ENCODE results near the gene ARHGAP29. TPM values are rescaled to one million over a fixed set of nuclear protein-coding genes. Genes with fewer than 3 reads are reported as not detected.

The ARHGAP29 gene
- total RNA-seq (2021), result 123 and 137 TPM in 2 replicates
- percentile 99 among the genes with signal in this experiment for Bru-seq, nascent RNA
- percentile 99 among the genes with signal in this experiment for BruChase-seq, experiment 1, labeled RNA remaining after a 2-hour chase
- percentile 98 among the genes with signal in this experiment for BruChase-seq, experiment 2, labeled RNA remaining after a 6-hour chase
- long read RNA-seq, full-length matches to known transcripts, result 27 of 146 reads
- long read RNA-seq, partial matches to known transcripts, result 12 of 146 reads
- long read RNA-seq, other reads (novel, unspliced or antisense), result 107 of 146 reads

- Histone ChIP-seq H3K4me1 (replicated peaks; ENCODE audit: insufficient read depth) (peaks cover 70% of the 10 kb centered on the region), H2AFZ (no peak within 1 kb of the TSS), H3K4me2 (peak within 1 kb of the TSS; percentile 87), H3K9me2 (ENCODE audit: insufficient read depth) (no peaks in the 10 kb centered on the region), H3K9me3 (ENCODE audit: insufficient read depth, low read depth) (no peaks in the 10 kb centered on the region), H3K27ac (peak within 1 kb of the TSS; percentile 85), H3F3A (ENCODE audit: insufficient read depth, low read depth) (peaks cover 67% of the 10 kb centered on the region), H3K27me3 (ENCODE audit: insufficient read depth, low read depth) (no peaks in the 10 kb centered on the region), H3K79me2 (ENCODE audit: low read depth) (peaks cover 97% of the 10 kb centered on the region), H3K4me3 (peak within 1 kb of the TSS; percentile 87), H3K36me3 (ENCODE audit: low read depth) (peaks cover 63% of the 10 kb centered on the region), H4K20me1 (ENCODE audit: insufficient read depth) (peaks cover 49% of the 10 kb centered on the region)
- intact Hi-C loops (cut with micrococcal nuclease; ENCODE audit: unreplicated experiment), result loop anchor here (1.0 to 10.0 kb wide), 7 partner anchors 9 to 567 kb away; partner anchors contain the start of gene ABCD3
- DNase-seq, result peak; percentile 88 to 91
- CTCF ChIA-PET, result interaction anchor here (0.5 to 1.7 kb wide), 4 partner anchors 9 to 247 kb away, joined by 3 to 6 read pairs (median 4); no protein-coding TSS in a partner anchor
- TF ChIP-seq CTCF (conservative IDR thresholded peaks at IDR 0.05) (no peak), EZH2 (IDR thresholded peaks at IDR 0.05; ENCODE audit: low read depth) (no peak)
- TSS peak; percentile 95 for BruUV-seq (replicated peaks)
- POLR2A ChIA-PET (ENCODE audit: unreplicated experiment), result interaction anchor here (0.6 to 1.4 kb wide), 22 partner anchors 10 to 1073 kb away, joined by 3 to 41 read pairs (median 4); no protein-coding TSS in a partner anchor
Measured at GRCh38 chr1:94237291-94238226, at the start of gene ARHGAP29. Gene ARHGAP29, minus strand, starts transcription at chr1:94237584. Its CDS starts 5,973 bp downstream, at chr1:94231611.

GRCh38 chr1:94286864-94287437 is 49.6 kb upstream of the ARHGAP29 start:
- Histone ChIP-seq H3K4me1 (replicated peaks; ENCODE audit: insufficient read depth) (peaks cover 23% of the 10 kb centered on the region), H2AFZ (no peak overlapping the region), H3K4me3 (no peak overlapping the region), H3K4me2 (no peak overlapping the region), H4K20me1 (ENCODE audit: insufficient read depth) (no peaks in the 10 kb centered on the region), H3K9me2 (ENCODE audit: insufficient read depth) (no peaks in the 10 kb centered on the region), H3K27me3 (ENCODE audit: insufficient read depth, low read depth) (no peaks in the 10 kb centered on the region), H3F3A (ENCODE audit: insufficient read depth, low read depth) (peaks cover 21% of the 10 kb centered on the region; the same call in 1 of the 2 replicates), H3K79me2 (ENCODE audit: low read depth) (no peaks in the 10 kb centered on the region), H3K27ac (no peak overlapping the region), H3K36me3 (ENCODE audit: low read depth) (no peaks in the 10 kb centered on the region), H3K9me3 (ENCODE audit: insufficient read depth, low read depth) (peaks cover 7% of the 10 kb centered on the region)
- TF ChIP-seq EZH2 (IDR thresholded peaks at IDR 0.05; ENCODE audit: low read depth) (no peak), CTCF (conservative IDR thresholded peaks at IDR 0.05) (no peak)
- ChIA-PET POLR2A (ENCODE audit: unreplicated experiment) (no interaction called here), CTCF (no interaction called here)
- intact Hi-C loops (cut with micrococcal nuclease; ENCODE audit: unreplicated experiment), result no loop called here
- peak in 1 of 2 experiments; percentile 6 for DNase-seq
- no TSS peak for BruUV-seq (replicated peaks)
